ENCODE measurements around the gene IFNLR1. TPM values are rescaled to one million over a fixed set of nuclear protein-coding genes. Genes with fewer than 3 reads are reported as not detected.

IFNLR1 gene
- total and polyA plus RNA-seq, 9 of the 15 experiments (the other 6 are each of a cell fraction or from before 2014, with no cell fraction given) = not detected

DNA sequence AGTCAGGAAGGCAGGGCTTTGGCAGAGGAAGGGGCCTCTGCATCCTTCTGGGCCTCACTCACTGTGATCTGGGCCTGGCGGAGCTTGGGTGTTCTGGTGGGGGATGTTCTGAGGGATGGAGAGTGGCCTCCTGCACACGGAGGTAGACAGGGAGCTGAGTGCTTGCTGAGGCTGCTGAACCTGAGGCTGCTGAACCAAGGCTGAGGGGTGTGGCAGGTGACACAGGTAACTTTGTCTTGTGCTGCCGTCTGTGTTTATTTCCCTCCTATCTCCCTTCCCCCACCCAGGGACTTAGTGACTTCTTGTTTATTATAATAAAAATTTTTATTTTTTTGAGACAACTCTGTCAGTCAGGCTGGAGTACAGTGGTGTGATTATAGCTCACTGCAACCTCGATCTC lies 37.7 kb upstream of the IFNLR1 start:
- FAIRE-seq (no peak), DNase-seq (ENCODE audit: extremely low read depth in 1 of 4, low spot score in 3 of 4) (no peak), ATAC-seq (no peak)
- TF ChIP-seq TAF15 (IDR thresholded peaks at IDR 0.05; ENCODE audit: low read depth, low read length) = 0 out of 2 replicates have a peak, but pooled peaks have one; percentile 36
- TF ChIP-seq, protein P1, sequence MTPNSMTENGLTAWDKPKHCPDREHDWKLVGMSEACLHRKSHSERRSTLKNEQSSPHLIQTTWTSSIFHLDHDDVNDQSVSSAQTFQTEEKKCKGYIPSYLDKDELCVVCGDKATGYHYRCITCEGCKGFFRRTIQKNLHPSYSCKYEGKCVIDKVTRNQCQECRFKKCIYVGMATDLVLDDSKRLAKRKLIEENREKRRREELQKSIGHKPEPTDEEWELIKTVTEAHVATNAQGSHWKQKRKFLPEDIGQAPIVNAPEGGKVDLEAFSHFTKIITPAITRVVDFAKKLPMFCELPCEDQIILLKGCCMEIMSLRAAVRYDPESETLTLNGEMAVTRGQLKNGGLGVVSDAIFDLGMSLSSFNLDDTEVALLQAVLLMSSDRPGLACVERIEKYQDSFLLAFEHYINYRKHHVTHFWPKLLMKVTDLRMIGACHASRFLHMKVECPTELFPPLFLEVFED (CRISPR knock-in tag; conservative IDR thresholded peaks at IDR 0.05) = no peak
- Histone ChIP-seq H3K79me2 (ENCODE audit: control insufficient read depth, insufficient read depth, low read length) (no peaks in the 10 kb centered on the region), H3K27ac (ENCODE audit: extremely low read depth, low read depth, low read length) (no peak overlapping the region), H3K4me2 (ENCODE audit: insufficient read depth, low read length) (no peak overlapping the region), H3K9me3 (replicated peaks; ENCODE audit: control insufficient read depth, insufficient read depth, low read depth, low read length) (no peaks in the 10 kb centered on the region), H3K9ac (ENCODE audit: insufficient read depth in 1 of 2, low read depth in 2 of 2, low read length in 2 of 2) (no peak overlapping the region), H3K4me1 (replicated peaks in 1 of 2; ENCODE audit: control insufficient read depth in 2 of 2, insufficient read depth in 2 of 2, low read length in 2 of 2) (no peaks in the 10 kb centered on the region), H4K20me1 (replicated peaks; ENCODE audit: control insufficient read depth, insufficient read depth, low read length) (peaks cover 4% of the 10 kb centered on the region; the same call in 1 of the 2 replicates), H3K9me1 (ENCODE audit: control insufficient read depth, insufficient read depth, low read length) (no peaks in the 10 kb centered on the region), H3K36me3 (ENCODE audit: control insufficient read depth, insufficient read depth, low read length) (no peaks in the 10 kb centered on the region), H2AFZ (ENCODE audit: low read depth, low read length) (no peak overlapping the region), H3K4me3 (no peak overlapping the region), H3K27me3 (ENCODE audit: control insufficient read depth in 2 of 2, insufficient read depth in 2 of 2, low read length in 2 of 2) (peaks cover 43 to 62% of the 10 kb centered on the region in 2 experiments)
- BruUV-seq (replicated peaks) = no TSS peak
- intact Hi-C loops (cut with micrococcal nuclease) = no loop called here
- POLR2A ChIA-PET = interaction anchor here (1.1 kb wide), 1 partner anchor 14 kb away, joined by 5 read pairs; no protein-coding TSS in a partner anchor
- CTCF ChIA-PET (ENCODE audit: low intra/inter-chr PET ratio) = no interaction called here
- in situ Hi-C loops (cut with MboI) = no loop called here
- 11% methylated on average over 4 of the region's 4 CpGs for WGBS (ENCODE audit: insufficient coverage, low coverage, missing lambda C conversion rate)

DNA sequence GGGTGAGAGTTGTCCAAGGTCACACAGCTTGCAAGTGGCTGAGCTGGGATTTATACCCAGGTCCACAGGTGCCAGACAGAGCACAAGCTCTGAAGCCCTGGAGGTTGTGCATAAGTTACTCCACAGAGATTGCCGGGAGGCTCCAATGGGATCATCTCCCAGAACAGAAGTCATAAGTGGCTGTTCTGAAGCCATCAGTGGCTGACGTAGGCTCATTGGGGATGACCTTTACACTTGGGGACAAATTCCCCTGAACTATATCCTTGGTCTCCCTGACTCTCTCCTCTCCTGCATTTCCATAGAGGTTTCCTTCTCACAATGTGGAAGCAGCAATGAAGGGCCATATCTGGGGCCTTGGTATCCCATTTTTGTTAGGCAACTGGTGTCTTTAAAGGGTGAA lies 37.0 kb upstream of the IFNLR1 start:
- intact Hi-C loops (cut with micrococcal nuclease) (no loop called here), in situ Hi-C loops (cut with MboI) (no loop called here)
- BruUV-seq (replicated peaks) = no TSS peak
- Histone ChIP-seq H3K36me3 (ENCODE audit: control insufficient read depth, insufficient read depth, low read length) (no peaks in the 10 kb centered on the region), H3K4me3 (no peak overlapping the region), H3K4me1 (replicated peaks in 1 of 2; ENCODE audit: control insufficient read depth in 2 of 2, insufficient read depth in 2 of 2, low read length in 2 of 2) (no peaks in the 10 kb centered on the region), H3K4me2 (ENCODE audit: insufficient read depth, low read length) (no peak overlapping the region), H3K9me1 (ENCODE audit: control insufficient read depth, insufficient read depth, low read length) (no peaks in the 10 kb centered on the region), H3K9me3 (replicated peaks; ENCODE audit: control insufficient read depth, insufficient read depth, low read depth, low read length) (no peaks in the 10 kb centered on the region), H2AFZ (ENCODE audit: low read depth, low read length) (no peak overlapping the region), H3K79me2 (ENCODE audit: control insufficient read depth, insufficient read depth, low read length) (no peaks in the 10 kb centered on the region), H4K20me1 (replicated peaks; ENCODE audit: control insufficient read depth, insufficient read depth, low read length) (peaks cover 4% of the 10 kb centered on the region; the same call in 1 of the 2 replicates), H3K27me3 (ENCODE audit: control insufficient read depth in 2 of 2, insufficient read depth in 2 of 2, low read length in 2 of 2) (peaks cover 46 to 64% of the 10 kb centered on the region in 2 experiments), H3K9ac (ENCODE audit: insufficient read depth in 1 of 2, low read depth in 2 of 2, low read length in 2 of 2) (no peak overlapping the region), H3K27ac (ENCODE audit: extremely low read depth, low read depth, low read length) (no peak overlapping the region)
- POLR2A ChIA-PET = no interaction called here
- TF ChIP-seq ZFP36 (IDR thresholded peaks at IDR 0.05; ENCODE audit: low read depth, low read length, partially characterized antibody) (peak; percentile 19), ZNF830 (CRISPR knock-in tag; IDR thresholded peaks at IDR 0.05) (no peak), RBM25 (IDR thresholded peaks at IDR 0.05; ENCODE audit: low read depth, low read length, severe bottlenecking) (peak; percentile 21)
- WGBS (ENCODE audit: insufficient coverage, low coverage, missing lambda C conversion rate) = 3% methylated on average over 2 of the region's 2 CpGs
- FAIRE-seq = no peak
- no peak for DNase-seq (ENCODE audit: extremely low read depth in 1 of 4, low spot score in 3 of 4)
- CTCF ChIA-PET (ENCODE audit: low intra/inter-chr PET ratio) = no interaction called here
- no peak for ATAC-seq

Data from K562 (cell line).